ENCODE results near the gene TH.
"Not testable (repeated sequence)": the region's sequence is repeated elsewhere in the genome, so short reads cannot be mapped to it uniquely, and the experiment has no call there.

The TH gene

DNA sequence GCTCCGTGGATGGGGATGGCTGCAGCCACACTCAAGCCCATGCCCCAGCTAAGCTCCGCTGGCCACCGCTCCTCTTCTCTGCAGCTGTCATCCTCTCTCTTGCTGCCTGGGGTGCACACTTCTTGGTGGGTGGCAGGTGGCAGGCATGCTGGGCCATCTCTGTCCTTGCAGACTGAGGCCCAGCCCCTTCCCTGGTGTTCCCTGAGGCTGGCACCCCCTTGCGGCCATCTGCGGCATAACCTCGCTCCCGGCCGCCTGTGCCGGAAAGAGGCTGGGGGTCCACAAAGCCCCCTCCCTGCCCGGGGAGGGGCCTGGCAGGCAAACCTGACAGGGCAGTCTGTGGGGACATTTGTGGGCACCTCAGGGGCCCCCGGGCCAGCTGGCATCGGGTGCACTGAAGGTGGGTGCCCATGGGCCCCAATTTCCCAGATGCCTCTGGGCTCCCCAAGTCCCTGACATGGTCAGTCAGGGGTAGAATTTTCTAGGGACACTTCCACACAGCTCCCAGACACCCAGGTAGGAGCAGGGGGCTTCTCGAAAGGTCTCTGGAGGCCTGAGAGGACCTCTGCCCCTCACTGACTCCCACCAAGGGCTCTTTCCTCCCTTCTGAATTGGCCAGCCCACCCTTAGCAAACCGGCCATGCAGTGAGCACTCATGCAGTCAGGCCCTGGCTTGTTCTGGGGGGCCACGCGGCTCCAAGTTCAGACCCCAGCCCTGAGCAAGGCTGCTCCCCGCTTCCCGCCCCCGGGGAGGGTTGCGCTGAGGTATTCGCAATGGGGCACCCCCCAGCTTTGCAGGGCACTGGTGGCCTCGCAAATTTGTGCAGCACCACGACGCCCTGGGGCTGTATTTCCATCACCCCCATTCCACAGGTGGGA is 23.5 kb upstream of the TH start:
- FAIRE-seq: no peak

DNA sequence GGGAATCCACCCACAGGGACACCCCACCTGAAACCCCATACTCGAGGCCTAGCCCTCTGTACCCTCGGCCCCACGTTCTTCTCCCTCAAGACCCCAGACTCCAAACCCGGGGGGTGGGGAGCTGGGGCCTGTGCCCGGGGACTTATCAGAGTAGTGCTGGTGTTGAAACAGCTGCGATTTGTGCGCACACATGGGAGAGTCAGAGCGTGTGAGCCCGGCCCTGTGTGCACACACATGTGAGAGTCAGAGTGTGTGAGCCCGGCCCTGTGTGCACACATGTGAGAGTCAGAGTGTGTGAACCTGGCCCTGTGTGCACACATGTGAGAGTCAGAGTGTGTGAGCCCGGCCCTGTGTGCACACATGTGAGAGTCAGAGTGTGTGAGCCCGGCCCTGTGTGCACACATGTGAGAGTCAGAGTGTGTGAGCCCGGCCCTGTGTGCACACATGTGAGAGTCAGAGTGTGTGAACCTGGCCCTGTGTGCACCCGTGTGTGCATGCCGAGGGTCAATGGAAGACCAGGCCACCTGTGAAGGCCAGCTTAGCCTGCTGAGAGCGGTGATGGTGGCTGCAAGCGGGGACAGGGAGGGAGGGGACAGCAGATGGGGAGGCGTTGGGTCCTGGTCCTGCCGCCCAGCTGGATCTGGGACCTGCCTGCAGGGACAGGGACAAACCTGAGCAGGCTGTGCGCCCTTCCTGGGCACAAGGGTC is 22.4 kb upstream of the TH start:
- FAIRE-seq: not testable (repeated sequence)

DNA sequence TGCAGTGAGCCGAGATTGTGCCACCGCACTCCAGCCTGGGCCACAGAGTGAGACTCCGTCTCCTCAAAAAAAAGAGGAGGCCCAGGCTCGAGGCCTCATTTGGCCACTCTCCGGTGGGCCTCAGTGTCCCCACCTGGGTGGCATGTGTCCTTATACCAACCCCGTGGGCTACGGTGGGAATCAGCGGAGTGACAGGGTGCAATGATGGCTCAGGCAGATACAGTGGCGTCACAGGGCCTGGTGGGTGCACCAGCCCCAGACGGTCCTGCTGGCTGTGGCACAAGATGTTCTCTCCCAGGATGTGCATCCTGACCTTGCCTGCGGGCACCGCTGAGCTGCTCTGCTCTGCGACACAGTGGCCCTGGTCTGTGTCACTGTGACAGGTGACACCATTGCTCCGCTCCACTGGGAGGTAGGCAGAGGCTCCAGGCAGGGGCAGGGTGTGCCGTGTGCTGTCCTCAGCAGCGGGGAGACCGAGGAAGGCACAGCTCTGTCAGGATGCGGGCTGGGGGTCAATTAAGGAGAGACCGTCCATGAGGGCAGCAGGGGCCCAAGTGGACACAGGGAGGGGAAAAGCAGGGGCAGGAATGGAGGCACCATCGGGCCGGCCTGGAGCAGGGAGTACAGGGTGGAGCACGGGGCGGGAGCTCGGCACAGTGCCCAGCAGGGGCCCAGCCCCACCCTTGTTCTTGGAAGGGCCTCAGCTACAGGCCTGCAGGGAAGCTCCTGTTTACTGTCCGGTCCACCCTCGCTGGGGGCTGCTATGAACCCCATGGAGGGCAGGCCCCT is 21.7 kb upstream of the TH start:
- FAIRE-seq: no peak

DNA sequence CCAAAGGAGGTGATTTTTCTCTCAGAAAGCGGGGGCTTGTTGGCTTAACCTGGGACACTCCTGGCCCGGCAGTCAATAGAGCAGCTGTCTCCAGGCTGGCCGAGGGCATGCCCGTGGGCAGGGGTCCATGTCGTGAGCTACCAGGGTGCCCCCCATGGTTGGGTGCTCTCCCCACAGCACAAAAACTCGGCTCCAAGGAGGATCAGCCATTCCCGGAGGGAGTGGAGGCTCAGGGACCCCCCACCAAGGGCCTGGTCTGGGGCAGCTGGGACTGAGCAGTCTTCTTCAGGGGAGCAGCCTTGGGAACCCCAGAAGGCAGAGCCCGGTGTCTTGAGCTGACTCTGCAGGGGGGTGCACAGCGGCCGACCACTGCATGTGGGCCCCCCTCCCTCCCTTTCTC is 20.8 kb upstream of the TH start:
- no peak for FAIRE-seq

DNA sequence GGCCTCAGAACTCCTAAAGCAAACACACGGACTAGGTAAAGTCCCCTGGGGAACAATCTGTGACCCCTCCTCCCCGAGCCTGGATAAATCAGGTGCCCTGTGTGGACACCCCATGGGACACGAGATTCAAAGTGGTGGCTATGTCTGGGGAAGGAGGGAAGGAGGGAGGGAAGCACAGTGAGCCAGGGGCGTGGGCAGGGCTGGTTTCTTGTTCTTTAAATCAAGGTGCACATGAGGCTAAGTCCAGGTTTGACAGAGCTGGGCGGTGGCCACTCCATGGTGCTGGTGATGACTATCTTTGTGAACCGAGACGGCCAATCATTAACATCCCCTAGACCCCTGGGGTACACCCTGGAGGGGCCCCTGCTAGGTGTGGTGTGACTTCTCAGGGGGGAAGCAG is 20.3 kb upstream of the TH start:
- no peak for FAIRE-seq

DNA sequence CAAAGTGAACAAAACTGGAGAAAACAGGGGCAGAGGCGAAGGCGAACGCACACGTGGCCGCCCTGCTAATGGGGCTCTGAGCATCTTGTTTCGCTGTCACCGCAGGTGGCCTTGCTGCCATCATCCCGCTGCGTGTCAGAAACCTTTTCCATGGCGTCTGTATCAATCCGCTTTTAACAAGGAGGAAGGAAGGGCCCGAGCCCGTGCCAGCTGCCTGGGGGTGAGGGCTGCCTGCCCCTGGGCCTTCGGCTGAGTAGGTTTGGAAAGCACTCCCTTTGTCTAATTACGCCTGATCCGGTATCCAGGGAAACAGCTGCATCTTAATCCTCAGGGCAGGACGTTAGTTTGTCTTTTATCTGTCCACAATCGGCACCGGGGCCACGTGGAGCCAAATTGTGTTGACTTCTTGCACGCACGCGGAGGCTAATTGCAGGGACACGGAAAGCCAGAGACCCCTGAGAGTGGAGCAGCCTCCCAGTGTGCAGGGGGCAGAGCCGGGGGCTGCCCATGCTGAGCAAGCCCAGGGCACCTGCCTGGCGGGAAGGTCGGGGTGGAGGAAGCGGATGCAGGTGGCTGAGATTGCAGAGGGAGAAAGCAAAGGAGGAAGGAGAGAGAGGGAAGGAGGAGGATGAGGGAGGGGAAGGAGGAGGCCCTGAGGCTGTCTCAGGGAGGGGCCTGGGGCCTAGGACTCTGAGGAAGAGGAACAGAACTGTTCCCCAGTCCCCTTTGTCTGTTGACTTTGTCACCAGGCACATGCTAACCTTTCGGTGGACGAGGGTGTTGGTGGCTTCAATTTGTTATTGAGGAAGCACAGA is 19.2 kb upstream of the TH start:
- no peak for FAIRE-seq

DNA sequence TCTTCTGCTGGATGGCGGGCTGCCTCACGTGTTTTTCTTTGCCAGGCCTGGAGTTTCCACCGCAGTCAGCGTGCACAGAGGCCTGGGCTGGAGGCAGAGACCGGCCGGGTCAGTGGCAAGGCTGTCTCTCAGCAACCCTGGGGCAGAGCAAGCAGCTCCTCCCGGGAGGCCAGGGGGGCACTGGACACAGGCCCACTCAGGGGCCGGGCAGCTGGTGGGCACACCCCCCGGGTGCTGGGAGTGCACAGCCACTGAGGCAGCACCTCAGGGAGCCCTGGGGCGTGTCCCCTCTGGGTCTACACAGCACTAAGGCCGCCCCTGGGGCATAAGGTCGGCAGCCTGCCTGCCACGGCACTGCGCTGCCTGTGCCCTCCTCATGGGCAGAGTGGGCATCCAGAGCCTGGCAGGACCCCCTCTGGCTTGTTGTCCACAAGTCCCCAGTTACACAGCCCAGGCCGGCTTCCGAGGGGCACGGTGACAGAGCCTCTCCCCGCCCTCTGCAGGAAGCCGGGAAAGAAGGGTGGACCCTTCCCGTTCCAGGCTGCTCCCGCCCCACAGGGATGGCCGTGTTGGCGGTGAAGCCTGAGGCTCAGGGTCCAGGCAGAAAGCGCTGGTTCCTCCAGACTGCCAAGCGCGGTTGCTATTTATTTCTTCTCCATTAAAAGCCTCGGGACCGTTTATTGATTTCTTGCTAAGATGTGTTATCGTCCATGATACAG is 18.5 kb upstream of the TH start:
- FAIRE-seq: no peak

DNA sequence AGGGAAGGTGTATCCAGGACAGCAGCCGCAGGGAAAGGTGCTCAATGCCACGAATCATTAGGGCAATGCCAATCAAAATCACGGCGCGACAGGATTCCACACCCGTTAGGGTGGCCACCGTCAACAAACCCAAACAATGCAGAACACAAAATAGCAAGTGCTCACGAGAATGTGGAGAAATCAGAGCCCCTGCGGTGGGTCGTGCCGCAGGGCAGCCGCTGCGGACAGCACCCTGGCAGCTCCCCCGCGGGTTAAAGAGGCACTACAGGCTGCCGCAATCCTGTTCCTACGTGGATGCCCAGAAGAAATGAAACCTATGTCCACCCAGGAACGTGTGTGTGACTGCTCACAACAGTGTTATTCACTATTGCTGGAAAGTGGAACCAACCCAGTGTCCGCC is 17.1 kb upstream of the TH start:
- no peak for FAIRE-seq

DNA sequence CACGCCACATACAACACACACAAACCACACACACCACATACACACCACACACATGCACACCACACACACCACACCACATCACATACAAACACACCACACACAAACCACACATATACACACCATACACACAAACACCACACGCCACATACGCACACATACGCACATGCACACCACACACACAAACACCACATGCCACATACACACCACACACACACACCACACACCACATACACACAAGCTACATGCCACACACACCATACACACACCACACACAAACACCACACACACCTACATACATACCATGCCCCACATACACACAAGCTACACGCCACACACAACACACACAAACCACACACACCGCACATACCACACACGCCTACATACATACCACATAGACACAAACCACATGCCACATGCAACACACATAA is 15.7 kb upstream of the TH start:
- no peak for FAIRE-seq

DNA sequence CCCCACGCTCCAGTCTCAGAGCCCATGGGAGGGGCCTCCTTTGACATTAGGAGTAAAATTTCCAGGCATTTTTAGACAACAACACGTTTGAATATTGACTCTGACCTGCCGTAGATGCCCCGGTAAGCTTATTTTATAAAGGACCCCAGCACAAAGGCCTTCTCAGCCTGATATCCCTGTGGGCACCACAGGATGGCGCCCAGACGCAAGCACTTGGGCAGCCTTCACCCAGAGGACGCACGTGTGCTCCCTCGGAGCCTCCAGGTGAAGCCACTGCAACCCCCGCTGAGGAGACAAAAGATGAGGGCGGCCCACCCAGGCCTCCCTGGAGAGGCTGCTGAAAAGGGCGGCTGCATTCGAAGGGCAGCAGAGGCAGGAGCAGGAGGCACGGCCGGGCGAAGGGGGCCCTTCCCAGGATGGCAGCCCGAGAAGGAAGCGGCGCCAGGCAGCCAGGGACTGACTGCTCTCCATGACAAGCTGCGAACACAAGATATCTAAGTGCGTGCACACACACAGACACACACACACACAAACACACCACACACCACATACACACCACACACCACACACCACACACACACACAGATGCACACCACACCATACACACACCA is 15.2 kb upstream of the TH start:
- no peak for FAIRE-seq

DNA sequence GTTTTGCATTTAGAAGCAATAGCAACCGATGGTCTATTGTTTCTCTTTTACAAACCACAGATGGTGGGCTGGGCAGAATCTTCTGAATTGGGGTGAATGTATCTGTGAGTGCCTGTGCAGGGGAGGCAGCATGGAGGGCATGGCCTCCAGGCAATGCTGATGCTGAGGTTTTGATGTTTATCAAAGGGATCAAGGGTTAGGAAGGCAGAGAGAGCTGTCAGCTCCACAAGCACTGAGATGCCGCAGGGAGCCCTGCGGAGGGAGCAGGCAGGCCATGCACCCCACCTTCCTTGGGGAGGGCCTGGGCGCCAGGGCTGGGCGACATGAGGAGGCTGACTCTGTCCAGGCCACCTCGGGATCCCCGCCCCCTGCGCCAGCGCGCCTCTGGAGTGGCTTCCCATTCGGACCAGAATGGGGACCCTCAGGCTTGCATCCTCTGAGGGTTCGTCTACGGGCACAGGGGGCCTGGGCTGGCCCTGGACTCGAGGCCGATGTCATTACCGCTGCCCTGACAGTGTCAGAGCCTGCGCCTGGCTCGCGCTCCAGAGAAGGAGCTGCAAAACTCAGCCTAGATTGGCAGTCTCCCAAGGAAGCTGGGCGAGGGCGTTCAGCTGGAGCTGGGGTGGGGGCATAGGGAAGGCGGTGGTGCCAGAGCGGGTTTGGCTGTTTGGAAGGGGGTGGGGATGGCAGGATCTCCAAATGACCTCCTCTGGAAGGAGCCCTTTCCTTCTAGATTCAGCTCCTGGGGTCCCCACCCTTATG is 13.9 kb upstream of the TH start:
- no peak for FAIRE-seq

DNA sequence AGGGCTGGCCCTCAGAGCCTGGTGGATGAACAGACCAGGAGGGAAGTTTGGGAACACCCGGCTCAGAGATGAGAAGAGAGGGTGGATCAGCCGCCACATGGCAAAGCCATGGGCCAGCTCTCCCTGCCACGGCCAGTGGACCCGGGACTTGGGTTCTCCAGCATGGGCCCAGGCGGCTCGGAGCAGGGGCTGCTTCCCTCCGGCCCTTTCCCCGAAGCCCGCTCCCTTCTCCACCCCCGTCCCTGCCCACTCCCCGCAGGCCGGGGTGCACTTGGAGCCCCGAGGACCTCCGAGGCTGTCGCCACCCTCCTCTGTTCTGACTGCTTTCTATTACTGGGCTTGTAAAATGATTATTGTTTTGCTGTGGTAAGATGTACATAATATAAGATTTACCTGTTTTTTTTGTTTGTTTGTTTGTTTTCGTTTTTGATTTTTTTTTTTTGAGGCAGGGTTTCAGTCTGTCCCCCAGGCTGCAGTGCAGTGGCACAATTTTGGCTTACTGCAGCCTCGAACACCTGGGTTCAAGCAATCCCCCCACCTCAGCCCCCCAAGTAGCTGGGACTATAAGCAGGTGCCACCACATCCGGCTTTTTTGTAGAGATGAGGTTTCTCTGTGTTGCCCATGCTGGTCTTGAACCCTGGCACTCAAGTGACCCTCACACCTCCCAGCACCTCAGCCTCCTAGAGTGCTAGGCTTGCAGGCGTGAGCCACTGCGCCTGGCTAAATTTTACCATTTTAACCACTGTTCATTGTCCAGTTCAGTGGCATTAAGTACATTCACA is 11.3 kb upstream of the TH start:
- FAIRE-seq: no peak

DNA sequence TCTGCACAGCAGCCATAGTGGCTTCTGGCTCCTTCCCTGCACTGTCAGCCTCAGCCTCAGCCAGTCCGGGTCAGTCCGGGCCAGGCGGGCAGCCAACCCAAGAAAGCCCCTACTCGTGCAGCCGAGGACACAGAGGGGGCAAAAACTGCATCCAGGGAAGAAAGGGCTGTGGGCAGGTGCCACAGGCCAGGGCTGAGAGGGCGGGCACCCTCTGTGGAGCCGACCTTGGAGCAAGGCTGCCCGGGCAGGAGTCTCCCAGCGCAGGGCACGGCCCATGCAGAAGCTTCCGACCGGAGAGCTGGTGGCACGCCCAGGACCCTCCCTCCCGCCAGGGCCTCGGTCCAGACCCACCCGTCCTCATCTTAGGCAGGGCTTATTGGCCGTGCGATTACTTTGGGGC is 10.5 kb upstream of the TH start:
- FAIRE-seq: no peak

DNA sequence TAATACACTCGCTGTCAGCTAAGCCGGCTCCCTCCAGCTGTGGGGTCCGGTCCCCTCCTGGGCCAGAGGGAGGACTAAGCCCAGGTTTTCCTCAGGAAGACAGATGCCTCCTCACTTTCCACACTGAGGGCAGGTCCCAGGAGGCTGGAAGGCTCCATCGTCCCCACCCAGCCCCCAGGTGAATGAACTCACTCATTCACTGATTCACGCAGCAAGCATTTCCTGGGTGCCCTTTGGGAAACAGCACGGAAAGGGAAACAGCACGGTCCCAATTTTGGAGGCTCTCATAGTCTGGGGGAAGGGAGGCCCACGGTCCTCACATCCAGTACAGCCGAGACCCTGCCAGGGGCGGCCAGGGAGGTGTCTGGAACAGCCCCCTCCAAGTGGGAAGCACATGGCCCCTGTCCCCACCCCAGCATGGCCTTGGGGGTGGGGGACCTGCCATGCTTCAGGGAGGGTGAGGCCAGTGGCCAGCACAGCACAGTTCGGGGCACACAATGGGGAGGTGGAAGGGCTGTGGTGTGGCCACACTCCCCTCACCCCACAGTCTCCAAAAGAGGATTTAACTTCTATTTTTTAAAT is 9.3 kb upstream of the TH start:
- FAIRE-seq: no peak

DNA sequence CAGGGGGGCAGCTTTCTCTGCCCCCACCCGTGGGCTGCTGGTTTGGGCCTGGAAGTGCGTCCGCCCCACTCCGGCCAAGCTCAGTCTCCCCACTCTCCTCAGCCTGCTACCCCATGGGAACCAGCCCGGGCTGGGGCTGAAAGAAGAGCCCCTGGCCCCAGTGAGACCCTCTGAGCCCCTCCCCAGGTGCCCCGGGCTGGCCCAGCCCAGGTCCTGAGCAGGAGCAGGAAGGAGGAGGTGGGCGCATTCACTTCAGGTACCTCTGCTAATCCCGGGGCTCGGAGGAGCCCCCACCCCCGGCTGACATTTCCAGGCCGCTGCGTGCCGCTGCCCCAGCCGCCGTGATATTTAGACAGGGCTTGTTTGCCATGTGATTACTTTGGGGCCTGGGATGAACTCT is 8.7 kb upstream of the TH start:
- FAIRE-seq: no peak

DNA sequence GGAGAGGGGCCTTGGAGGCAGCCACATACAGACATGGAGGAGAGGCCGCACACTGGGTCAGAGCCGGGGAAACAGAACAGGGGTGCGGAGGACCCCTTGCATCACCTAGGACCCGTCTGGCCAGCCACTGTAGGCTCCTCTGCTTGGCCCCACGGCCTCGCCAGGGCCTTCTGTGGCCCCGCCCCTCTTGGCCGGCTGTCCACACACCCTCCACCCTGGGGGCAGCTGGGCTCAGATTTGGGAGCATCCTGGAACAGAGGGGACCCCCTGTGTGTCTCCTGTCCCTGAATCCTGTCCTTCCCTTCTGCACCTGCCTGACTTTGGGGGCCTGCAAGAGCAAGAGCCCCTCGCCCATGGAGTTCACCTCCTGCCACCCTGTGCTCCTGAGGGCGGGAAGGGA is 7.9 kb upstream of the TH start:
- FAIRE-seq: no peak

DNA sequence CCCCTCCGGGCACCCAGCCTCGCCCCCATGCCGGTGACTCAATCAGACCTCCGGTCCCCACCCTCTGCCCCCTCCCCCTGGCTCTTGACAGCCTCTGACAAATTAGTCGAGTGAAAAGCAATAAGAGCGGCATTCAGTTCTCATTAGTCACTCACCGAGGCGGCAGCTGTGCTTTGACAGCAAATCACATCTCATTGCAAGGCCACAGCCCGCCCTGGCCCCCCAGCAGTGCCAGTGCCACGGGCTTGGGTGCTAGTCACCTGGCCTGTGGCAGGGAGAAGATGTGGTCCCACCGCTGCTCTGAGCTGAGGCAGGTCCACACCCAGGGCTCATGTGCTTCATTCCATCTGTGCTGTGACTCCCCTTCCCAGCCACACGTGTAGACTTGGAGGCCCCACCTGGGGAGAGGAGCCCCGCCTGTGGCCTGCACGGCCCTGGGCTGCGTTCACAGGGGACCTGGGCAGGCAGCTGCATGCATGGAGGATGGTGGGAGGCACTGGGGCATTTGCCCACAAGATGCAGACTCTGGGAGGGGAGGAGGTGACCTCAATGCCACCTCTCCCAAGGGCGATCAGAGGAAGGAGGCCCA is 7.4 kb upstream of the TH start:
- FAIRE-seq: no peak

DNA sequence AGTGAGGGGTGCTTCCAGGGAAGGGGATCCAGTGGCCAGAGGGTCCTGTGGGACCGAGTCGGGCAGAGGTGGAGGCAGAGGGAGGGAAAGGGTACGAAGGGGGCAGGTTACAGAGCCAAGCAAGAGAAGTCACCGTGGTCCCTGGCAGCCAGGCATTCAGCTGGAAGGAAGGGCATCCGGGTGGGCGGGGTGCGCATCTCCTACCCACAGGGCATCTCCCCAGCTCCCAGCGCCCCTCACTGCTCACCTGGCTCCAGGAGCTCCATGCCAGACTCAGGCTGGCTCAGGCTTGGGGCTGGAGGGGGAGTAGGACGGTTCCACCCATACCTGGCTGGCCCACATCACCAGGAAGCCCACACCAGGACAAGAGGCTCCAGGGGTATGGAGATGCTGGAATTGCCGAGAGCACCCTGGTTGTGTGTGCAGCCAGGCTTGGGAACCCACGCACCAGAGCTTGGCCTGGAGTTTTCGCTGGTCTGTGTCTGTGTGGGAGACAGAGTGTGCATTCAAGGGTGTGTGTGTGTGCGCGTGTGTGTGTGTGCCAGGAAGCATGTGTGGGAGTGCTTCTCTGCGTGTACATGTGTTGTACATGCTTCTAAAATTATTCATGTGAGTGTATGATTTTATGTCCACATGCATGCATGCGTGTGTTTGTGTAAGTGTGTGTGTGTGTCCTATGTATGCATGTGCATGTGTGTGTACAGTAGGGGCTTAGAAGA is 6.6 kb upstream of the TH start:
- not testable (repeated sequence) for FAIRE-seq

DNA sequence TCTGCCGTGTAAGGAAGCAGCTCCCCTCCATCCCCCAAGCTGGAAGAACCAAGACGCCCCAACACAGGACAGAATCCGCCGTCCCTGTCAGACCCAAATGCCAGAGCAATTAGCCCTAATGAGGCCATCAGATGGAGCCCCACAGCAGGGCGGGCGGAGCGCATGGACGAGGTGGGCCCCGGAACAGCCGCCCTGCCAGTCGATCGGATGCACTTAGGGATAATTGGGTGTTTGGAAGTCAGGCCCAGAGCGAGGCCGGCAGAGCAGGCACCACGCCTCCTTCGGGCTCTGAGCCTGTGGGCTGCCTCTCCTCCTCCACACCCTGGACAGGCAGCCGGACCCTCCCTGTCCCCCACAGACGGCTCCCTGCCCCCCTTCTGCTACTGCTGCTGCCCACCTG is 5.5 kb upstream of the TH start:
- FAIRE-seq: no peak

Data from G401.6 (cell line).